ENCODE data around the gene RRP15. TPM values are rescaled to one million over a fixed set of nuclear protein-coding genes. Genes with fewer than 3 reads are reported as not detected.

Gene RRP15
- total and polyA plus RNA-seq, 2 of the 8 experiments (the other 6 are each of a cell fraction or from before 2014, with no cell fraction given): 3.7 to 52.8 TPM

GRCh38 chr1:218255090-218255489 lies 30.0 kb upstream of the RRP15 start:
- Histone ChIP-seq H2BK5ac (ENCODE audit: low read depth, low read length) (no peak overlapping the region), H3K79me1 (ENCODE audit: low read depth, low read length) (no peaks in the 10 kb centered on the region), H3K79me2 (ENCODE audit: control insufficient read depth in 1 of 2, insufficient read depth in 2 of 2, low read length in 2 of 2) (no peaks in the 10 kb centered on the region), H3K4me2 (ENCODE audit: insufficient read depth in 1 of 2, low read depth in 2 of 2, low read length in 2 of 2) (no peak overlapping the region), H2BK15ac (ENCODE audit: low read length) (no peak overlapping the region), H2AFZ (ENCODE audit: low read length) (no peak overlapping the region), H3K14ac (ENCODE audit: insufficient read length) (no peak overlapping the region), H4K5ac (ENCODE audit: insufficient read length, low read depth, low read length) (no peak overlapping the region), H3K23ac (ENCODE audit: insufficient read length) (no peak overlapping the region), H3K4me3 (ENCODE audit: extremely low read depth in 1 of 4, insufficient read depth in 2 of 4, low read depth in 3 of 4, low read length in 4 of 4) (no peak overlapping the region), H2AK5ac (ENCODE audit: low read depth, low read length) (no peak overlapping the region), H3K56ac (replicated peaks; ENCODE audit: insufficient read length, low read depth, low read length) (no peak overlapping the region), H3K4me1 (replicated peaks in 1 of 4; ENCODE audit: control insufficient read depth in 3 of 4, insufficient read depth in 4 of 4, low read length in 3 of 4) (peaks cover 0 to 5% (median 2%) of the 10 kb centered on the region in 4 experiments; a peak in 2 of 7 replicates), H3K27me3 (replicated peaks in 1 of 4; ENCODE audit: control insufficient read depth in 3 of 4, extremely low read depth in 1 of 4, insufficient read depth in 3 of 4, low read length in 3 of 4) (no peaks in the 10 kb centered on the region), H3K23me2 (ENCODE audit: low read depth, low read length) (no peaks in the 10 kb centered on the region), H3K27ac (ENCODE audit: low read depth, low read length) (no peak overlapping the region), H3K4ac (replicated peaks; ENCODE audit: insufficient read length, low read depth, low read length) (no peak overlapping the region), H3K36me3 (ENCODE audit: control insufficient read depth in 2 of 4, insufficient read depth in 4 of 4, low read length in 3 of 4) (no peaks in the 10 kb centered on the region), H3K9me3 (ENCODE audit: insufficient read depth in 2 of 2, low read depth in 1 of 2, low read length in 1 of 2) (no peaks in the 10 kb centered on the region), H4K91ac (replicated peaks; ENCODE audit: insufficient read length, low read length) (no peak overlapping the region), H4K20me1 (replicated peaks in 1 of 2; ENCODE audit: control insufficient read depth in 1 of 2, insufficient read depth in 2 of 2, low read length in 2 of 2) (no peaks in the 10 kb centered on the region), H4K8ac (ENCODE audit: extremely low read depth, insufficient read depth, low read length) (no peak overlapping the region), H2BK20ac (ENCODE audit: low read length) (no peak overlapping the region), H2BK120ac (replicated peaks; ENCODE audit: low read depth, low read length) (no peak overlapping the region), H3K18ac (ENCODE audit: extremely low read depth, low read length) (no peak overlapping the region), H2BK12ac (ENCODE audit: low read depth, low read length) (no peak overlapping the region), H3K9ac (replicated peaks in 1 of 4; ENCODE audit: extremely low read depth in 1 of 4, low read depth in 3 of 4, low read length in 3 of 4) (no peak overlapping the region)
- no peak for DNase-seq (ENCODE audit: low read depth in 1 of 2, low spot score in 2 of 2)
- CTCF ChIA-PET (ENCODE audit: partially characterized antibody): interaction anchor here (1.3 kb wide), 1 partner anchor 44 kb away, joined by 3 read pairs; no protein-coding TSS in a partner anchor
- FAIRE-seq: no peak
- WGBS, 2 experiments (ENCODE audit: extremely low coverage in 1 of 2, insufficient coverage in 1 of 2, insufficient read length in 1 of 2, insufficient replicate concordance in 2 of 2, low coverage in 1 of 2, low lambda C conversion rate in 2 of 2, missing lambda C conversion rate in 1 of 2): 94% methylated on average over 2 of the region's 2 CpGs; no CpG with 5 or more reads in 1 of the 2 experiments
- POLR2A ChIA-PET (ENCODE audit: partially characterized antibody): no interaction called here
- TF ChIP-seq MAFK (IDR thresholded peaks at IDR 0.05; ENCODE audit: low read depth, low read length) (no peak), CHD2 (IDR thresholded peaks at IDR 0.05; ENCODE audit: low read length) (no peak), HDAC2 (IDR thresholded peaks at IDR 0.05; ENCODE audit: borderline replicate concordance in 1 of 2, low read depth in 2 of 2, low read length in 2 of 2) (no peak), SP1 (IDR thresholded peaks at IDR 0.05; ENCODE audit: low read depth, low read length) (no peak), CHD1 (IDR thresholded peaks at IDR 0.05; ENCODE audit: low read depth, low read length) (no peak), SIX5 (IDR thresholded peaks at IDR 0.05; ENCODE audit: low read depth, low read length) (no peak), RBBP5 (IDR thresholded peaks at IDR 0.05; ENCODE audit: borderline replicate concordance, low read depth, low read length) (no peak), SP4 (IDR thresholded peaks at IDR 0.05; ENCODE audit: low read length) (no peak), HDAC6 (IDR thresholded peaks at IDR 0.05; ENCODE audit: low read depth, low read length) (no peak), CTCF (IDR thresholded peaks at IDR 0.05; ENCODE audit: control extremely low read depth in 1 of 3, insufficient read depth in 1 of 3, low read depth in 1 of 3, low read length in 3 of 3) (no peak)
- TF ChIP-seq, protein P1, sequence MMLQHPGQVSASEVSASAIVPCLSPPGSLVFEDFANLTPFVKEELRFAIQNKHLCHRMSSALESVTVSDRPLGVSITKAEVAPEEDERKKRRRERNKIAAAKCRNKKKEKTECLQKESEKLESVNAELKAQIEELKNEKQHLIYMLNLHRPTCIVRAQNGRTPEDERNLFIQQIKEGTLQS (IDR thresholded peaks at IDR 0.05; ENCODE audit: insufficient read depth, low read depth, low read length): no peak
- TF ChIP-seq, protein P2, sequence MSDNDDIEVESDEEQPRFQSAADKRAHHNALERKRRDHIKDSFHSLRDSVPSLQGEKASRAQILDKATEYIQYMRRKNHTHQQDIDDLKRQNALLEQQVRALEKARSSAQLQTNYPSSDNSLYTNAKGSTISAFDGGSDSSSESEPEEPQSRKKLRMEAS (IDR thresholded peaks at IDR 0.05): no peak

All from H1 (cell line).